Measurements from ENCODE around the gene S100P.

S100P gene

DNA sequence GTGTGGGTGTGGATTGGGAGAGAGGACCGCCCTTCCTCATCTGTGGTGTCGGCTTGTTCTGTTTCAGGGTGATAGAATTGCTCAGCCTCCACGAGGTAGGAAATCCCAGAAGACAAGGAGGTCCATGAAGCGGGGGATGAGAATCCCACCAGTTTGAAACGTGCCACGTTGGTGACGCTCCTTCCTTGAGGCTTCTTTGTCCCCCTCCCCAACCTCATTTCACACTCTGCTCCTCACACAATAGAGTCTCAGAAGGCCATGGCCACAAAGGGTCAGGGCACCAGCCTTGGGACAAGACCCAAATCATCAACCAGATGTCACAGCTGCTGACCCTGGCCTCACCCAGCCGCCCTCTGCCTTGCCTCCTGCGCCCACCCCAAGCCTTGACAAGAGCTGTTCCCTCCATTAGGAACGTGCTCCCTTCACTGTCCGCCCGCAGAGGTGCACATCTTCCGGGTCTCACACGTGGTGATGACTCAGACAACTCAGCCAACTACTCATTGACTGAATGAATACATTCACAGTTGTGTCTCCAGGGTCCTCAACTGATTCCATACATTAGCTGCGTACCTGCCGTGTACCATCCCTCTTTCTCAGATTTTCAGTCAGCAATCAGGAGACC lies 40.6 kb downstream of the S100P start:
- TF ChIP-seq, protein P1, sequence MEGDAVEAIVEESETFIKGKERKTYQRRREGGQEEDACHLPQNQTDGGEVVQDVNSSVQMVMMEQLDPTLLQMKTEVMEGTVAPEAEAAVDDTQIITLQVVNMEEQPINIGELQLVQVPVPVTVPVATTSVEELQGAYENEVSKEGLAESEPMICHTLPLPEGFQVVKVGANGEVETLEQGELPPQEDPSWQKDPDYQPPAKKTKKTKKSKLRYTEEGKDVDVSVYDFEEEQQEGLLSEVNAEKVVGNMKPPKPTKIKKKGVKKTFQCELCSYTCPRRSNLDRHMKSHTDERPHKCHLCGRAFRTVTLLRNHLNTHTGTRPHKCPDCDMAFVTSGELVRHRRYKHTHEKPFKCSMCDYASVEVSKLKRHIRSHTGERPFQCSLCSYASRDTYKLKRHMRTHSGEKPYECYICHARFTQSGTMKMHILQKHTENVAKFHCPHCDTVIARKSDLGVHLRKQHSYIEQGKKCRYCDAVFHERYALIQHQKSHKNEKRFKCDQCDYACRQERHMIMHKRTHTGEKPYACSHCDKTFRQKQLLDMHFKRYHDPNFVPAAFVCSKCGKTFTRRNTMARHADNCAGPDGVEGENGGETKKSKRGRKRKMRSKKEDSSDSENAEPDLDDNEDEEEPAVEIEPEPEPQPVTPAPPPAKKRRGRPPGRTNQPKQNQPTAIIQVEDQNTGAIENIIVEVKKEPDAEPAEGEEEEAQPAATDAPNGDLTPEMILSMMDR (IDR thresholded peaks at IDR 0.05; ENCODE audit: borderline replicate concordance, extremely low read depth, low read length, poor library complexity, severe bottlenecking) = no peak
- no peak for TF ChIP-seq EZH2 (IDR thresholded peaks at IDR 0.05; ENCODE audit: borderline replicate concordance, low read depth, low read length, severe bottlenecking)
- no peaks in the 10 kb centered on the region for H3K79me2 ChIP-seq (ENCODE audit: insufficient read depth, low read length)
- ATAC-seq (ENCODE audit: insufficient read depth, low read depth) = no peak
- H3K27ac ChIP-seq (ENCODE audit: low read length) = no peak overlapping the region
- H4K20me1 ChIP-seq (ENCODE audit: insufficient read depth, low read length) = no peaks in the 10 kb centered on the region
- no peak overlapping the region for H3K4me3 ChIP-seq (ENCODE audit: low read depth in 1 of 2, low read length in 2 of 2)
- no peak overlapping the region for H2AFZ ChIP-seq (ENCODE audit: low read depth, low read length)
- H3K9ac ChIP-seq (ENCODE audit: low read depth, low read length) = no peak overlapping the region
- H3K4me2 ChIP-seq (ENCODE audit: insufficient read depth, low read length) = no peak overlapping the region
- no peaks in the 10 kb centered on the region for H3K4me1 ChIP-seq (ENCODE audit: insufficient read depth, low read length)
- DNase-seq = no peak
- no peaks in the 10 kb centered on the region for H3K9me3 ChIP-seq (ENCODE audit: insufficient read depth, low read length, severe bottlenecking)
- no peaks in the 10 kb centered on the region for H3K36me3 ChIP-seq (ENCODE audit: insufficient read depth, low read length)
- no peaks in the 10 kb centered on the region for H3K27me3 ChIP-seq (ENCODE audit: insufficient read depth, low read length, poor library complexity)

DNA sequence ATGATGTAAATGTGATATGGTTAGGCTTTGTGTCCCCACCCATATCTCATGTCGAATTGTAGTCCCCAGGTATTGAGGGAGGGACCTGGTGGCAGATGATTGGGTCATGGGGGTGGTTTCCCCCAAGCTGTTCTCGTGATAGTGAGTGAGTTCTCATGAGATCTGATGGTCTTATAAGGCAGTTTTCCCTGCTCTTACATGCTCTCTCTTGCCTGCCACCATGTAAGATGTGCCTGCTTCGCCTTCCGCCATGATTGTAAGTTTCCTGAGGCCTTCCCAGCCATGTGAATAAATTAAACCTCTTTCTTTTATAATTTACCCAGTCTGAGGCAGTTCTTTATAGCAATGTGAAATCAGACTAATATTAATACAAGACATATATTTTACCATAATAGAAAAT lies 46.2 kb downstream of the S100P start:
- no peaks in the 10 kb centered on the region for H3K36me3 ChIP-seq (ENCODE audit: insufficient read depth, low read length)
- H3K4me3 ChIP-seq (ENCODE audit: low read depth in 1 of 2, low read length in 2 of 2) = no peak overlapping the region
- H3K9ac ChIP-seq (ENCODE audit: low read depth, low read length) = no peak overlapping the region
- H3K79me2 ChIP-seq (ENCODE audit: insufficient read depth, low read length) = no peaks in the 10 kb centered on the region
- no peaks in the 10 kb centered on the region for H3K4me1 ChIP-seq (ENCODE audit: insufficient read depth, low read length)
- no peaks in the 10 kb centered on the region for H3K27me3 ChIP-seq (ENCODE audit: insufficient read depth, low read length, poor library complexity)
- no peak for ATAC-seq (ENCODE audit: insufficient read depth, low read depth)
- no peak for TF ChIP-seq EZH2 (IDR thresholded peaks at IDR 0.05; ENCODE audit: borderline replicate concordance, low read depth, low read length, severe bottlenecking)
- TF ChIP-seq, protein P1 (IDR thresholded peaks at IDR 0.05; ENCODE audit: borderline replicate concordance, extremely low read depth, low read length, poor library complexity, severe bottlenecking) = no peak
- no peak overlapping the region for H3K4me2 ChIP-seq (ENCODE audit: insufficient read depth, low read length)
- no peaks in the 10 kb centered on the region for H3K9me3 ChIP-seq (ENCODE audit: insufficient read depth, low read length, severe bottlenecking)
- DNase-seq = no peak
- H3K27ac ChIP-seq (ENCODE audit: low read length) = no peak overlapping the region
- H4K20me1 ChIP-seq (ENCODE audit: insufficient read depth, low read length) = no peaks in the 10 kb centered on the region
- H2AFZ ChIP-seq (ENCODE audit: low read depth, low read length) = no peak overlapping the region

DNA sequence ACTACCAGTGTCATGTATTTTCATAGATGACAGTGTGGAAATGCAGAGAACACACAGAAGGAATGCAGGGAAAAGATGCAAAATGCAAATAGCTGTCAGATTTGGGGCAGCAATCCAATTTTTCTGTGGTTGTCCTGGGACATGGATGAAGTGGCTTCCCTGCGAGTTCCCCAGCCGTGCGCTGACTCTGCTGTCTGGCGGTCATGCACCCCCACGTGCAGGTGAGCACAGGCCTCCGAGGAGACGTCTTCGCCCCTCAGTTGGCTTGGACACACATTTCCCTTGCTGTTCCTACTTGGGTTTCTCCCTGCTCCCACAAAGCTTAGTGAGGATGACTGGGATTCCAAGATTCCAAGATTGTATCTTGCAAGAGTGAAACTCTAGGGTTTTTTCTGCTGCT lies 46.7 kb downstream of the S100P start:
- no peak overlapping the region for H2AFZ ChIP-seq (ENCODE audit: low read depth, low read length)
- H3K36me3 ChIP-seq (ENCODE audit: insufficient read depth, low read length) = no peaks in the 10 kb centered on the region
- H3K9me3 ChIP-seq (ENCODE audit: insufficient read depth, low read length, severe bottlenecking) = no peaks in the 10 kb centered on the region
- H3K9ac ChIP-seq (ENCODE audit: low read depth, low read length) = no peak overlapping the region
- H3K4me2 ChIP-seq (ENCODE audit: insufficient read depth, low read length) = no peak overlapping the region
- no peaks in the 10 kb centered on the region for H3K27me3 ChIP-seq (ENCODE audit: insufficient read depth, low read length, poor library complexity)
- TF ChIP-seq EZH2 (IDR thresholded peaks at IDR 0.05; ENCODE audit: borderline replicate concordance, low read depth, low read length, severe bottlenecking) = no peak
- TF ChIP-seq, protein P1 (IDR thresholded peaks at IDR 0.05; ENCODE audit: borderline replicate concordance, extremely low read depth, low read length, poor library complexity, severe bottlenecking) = no peak
- DNase-seq (no peak), ATAC-seq (ENCODE audit: insufficient read depth, low read depth) (no peak)
- no peak overlapping the region for H3K27ac ChIP-seq (ENCODE audit: low read length)
- no peaks in the 10 kb centered on the region for H3K4me1 ChIP-seq (ENCODE audit: insufficient read depth, low read length)
- no peaks in the 10 kb centered on the region for H3K79me2 ChIP-seq (ENCODE audit: insufficient read depth, low read length)
- H3K4me3 ChIP-seq (ENCODE audit: low read depth in 1 of 2, low read length in 2 of 2) = no peak overlapping the region
- no peaks in the 10 kb centered on the region for H4K20me1 ChIP-seq (ENCODE audit: insufficient read depth, low read length)

All from DND-41 (cell line).